GM23338 (cell line): ENCODE results near the gene ASMT.

ENCODE experiments used
- CTCF ChIP-seq, 2 experiments: fragments of 200-600 bp in 1 of 2; sonication (generic) in 1 of 2; conservative IDR thresholded peaks; 2 replicates each; pipeline versions ENCODE4 v1.5.1 to v1.6.1; 2016 to 2017; ENCODE audit warnings: antibody characterized with exemption in 2 of 2, low read depth in 2 of 2, mild to moderate bottlenecking in 2 of 2, moderate library complexity in 1 of 2
- EZH2 ChIP-seq: fragments of 200-600 bp; sonication (generic); IDR thresholded peaks from one replicate; pipeline ENCODE4 v1.8.0; 2017; ENCODE audit warnings: antibody characterized with exemption, mild to moderate bottlenecking, low read depth; ENCODE audit not compliant: unreplicated experiment
- JUNB ChIP-seq: IDR thresholded peaks from one replicate; pipeline ENCODE4 v1.6.1; 2016; ENCODE audit warnings: antibody characterized with exemption; ENCODE audit not compliant: unreplicated experiment
- POLR2AphosphoS5 ChIP-seq: IDR thresholded peaks from 2 replicates; pipeline ENCODE4 v1.6.1; 2016; ENCODE audit warnings: antibody characterized with exemption, low read depth
- REST ChIP-seq: IDR thresholded peaks from one replicate; pipeline ENCODE4 v1.6.1; 2018; ENCODE audit warnings: antibody characterized with exemption; ENCODE audit not compliant: unreplicated experiment

- TF ChIP-seq CTCF (conservative IDR thresholded peaks at IDR 0.05; ENCODE audit: low read depth in 2 of 2) (no peak), REST (no peak), EZH2 (no peak), JUNB (no peak), POLR2AphosphoS5 (no peak)
Measured at GRCh38 chrX:1601768-1602085, 13.1 kb upstream of the ASMT start.
